ENCODE measurements around the gene STUM.
"Not testable (repeated sequence)": the region's sequence is repeated elsewhere in the genome, so short reads cannot be mapped to it uniquely, and the experiment has no call there.

Gene STUM

GRCh38 chr1:226615876-226616275 lies 67.3 kb downstream of the STUM start:
- no peak overlapping the region for H3K4me3 ChIP-seq (ENCODE audit: insufficient read depth, low read length, poor library complexity, severe bottlenecking)
- H4K20me1 ChIP-seq (ENCODE audit: low read depth, low read length), result no peaks in the 10 kb centered on the region
- no peak overlapping the region for H2AFZ ChIP-seq (ENCODE audit: low read depth, low read length, severe bottlenecking)
- H3K27ac ChIP-seq (ENCODE audit: low read depth, low read length), result no peak overlapping the region
- no peaks in the 10 kb centered on the region for H3F3A ChIP-seq (ENCODE audit: insufficient read depth)
- H3K4me2 ChIP-seq (ENCODE audit: low read depth, low read length, poor library complexity, severe bottlenecking), result no peak overlapping the region
- H3K36me3 ChIP-seq (ENCODE audit: low read length), result no peaks in the 10 kb centered on the region
- H3K79me2 ChIP-seq (ENCODE audit: insufficient read depth, low read length), result no peaks in the 10 kb centered on the region
- H3K27me3 ChIP-seq (ENCODE audit: low read length), result no peaks in the 10 kb centered on the region
- H3K9me2 ChIP-seq (replicated peaks; ENCODE audit: insufficient read depth, low read length), result no peaks in the 10 kb centered on the region
- TF ChIP-seq CTCF (IDR thresholded peaks at IDR 0.05; ENCODE audit: insufficient read depth, low read length, poor library complexity, severe bottlenecking), result no peak
- no peak for TF ChIP-seq EZH2phosphoT487 (conservative IDR thresholded peaks at IDR 0.05; ENCODE audit: low read length)
- H3K9me3 ChIP-seq (ENCODE audit: insufficient read depth, low read length), result no peaks in the 10 kb centered on the region
- no peak overlapping the region for H3K9ac ChIP-seq (ENCODE audit: low read length)

- Histone ChIP-seq H3K9ac (ENCODE audit: low read length) (no peak overlapping the region), H3K27me3 (ENCODE audit: low read length) (no peaks in the 10 kb centered on the region), H3F3A (ENCODE audit: insufficient read depth) (no peaks in the 10 kb centered on the region), H3K79me2 (ENCODE audit: insufficient read depth, low read length) (no peaks in the 10 kb centered on the region), H3K4me3 (ENCODE audit: insufficient read depth, low read length, poor library complexity, severe bottlenecking) (no peak overlapping the region), H2AFZ (ENCODE audit: low read depth, low read length, severe bottlenecking) (no peak overlapping the region), H3K9me2 (replicated peaks; ENCODE audit: insufficient read depth, low read length) (no peaks in the 10 kb centered on the region), H3K36me3 (ENCODE audit: low read length) (no peaks in the 10 kb centered on the region), H3K27ac (ENCODE audit: low read depth, low read length) (no peak overlapping the region), H3K9me3 (ENCODE audit: insufficient read depth, low read length) (no peaks in the 10 kb centered on the region), H4K20me1 (ENCODE audit: low read depth, low read length) (no peaks in the 10 kb centered on the region), H3K4me2 (ENCODE audit: low read depth, low read length, poor library complexity, severe bottlenecking) (no peak overlapping the region)
- TF ChIP-seq EZH2phosphoT487 (conservative IDR thresholded peaks at IDR 0.05; ENCODE audit: low read length) (no peak), CTCF (IDR thresholded peaks at IDR 0.05; ENCODE audit: insufficient read depth, low read length, poor library complexity, severe bottlenecking) (no peak)
Observed at GRCh38 chr1:226616636-226617035, 68.1 kb downstream of the STUM start.

- Histone ChIP-seq H3K27me3 (ENCODE audit: low read length) (no peaks in the 10 kb centered on the region), H3K36me3 (ENCODE audit: low read length) (no peaks in the 10 kb centered on the region), H3F3A (ENCODE audit: insufficient read depth) (no peaks in the 10 kb centered on the region), H2AFZ (ENCODE audit: low read depth, low read length, severe bottlenecking) (no peak overlapping the region), H3K4me3 (ENCODE audit: insufficient read depth, low read length, poor library complexity, severe bottlenecking) (no peak overlapping the region), H3K27ac (ENCODE audit: low read depth, low read length) (no peak overlapping the region), H3K9me3 (ENCODE audit: insufficient read depth, low read length) (no peaks in the 10 kb centered on the region), H3K4me2 (ENCODE audit: low read depth, low read length, poor library complexity, severe bottlenecking) (no peak overlapping the region), H3K9me2 (replicated peaks; ENCODE audit: insufficient read depth, low read length) (no peaks in the 10 kb centered on the region), H4K20me1 (ENCODE audit: low read depth, low read length) (no peaks in the 10 kb centered on the region), H3K79me2 (ENCODE audit: insufficient read depth, low read length) (no peaks in the 10 kb centered on the region), H3K9ac (ENCODE audit: low read length) (no peak overlapping the region)
- TF ChIP-seq EZH2phosphoT487 (conservative IDR thresholded peaks at IDR 0.05; ENCODE audit: low read length) (no peak), CTCF (IDR thresholded peaks at IDR 0.05; ENCODE audit: insufficient read depth, low read length, poor library complexity, severe bottlenecking) (no peak)
Observed at GRCh38 chr1:226617109-226617508, 68.5 kb downstream of the STUM start.

- H3K36me3 ChIP-seq (ENCODE audit: low read length); H3K79me2 ChIP-seq (ENCODE audit: insufficient read depth, low read length); H3K4me2 ChIP-seq (ENCODE audit: low read depth, low read length, poor library complexity, severe bottlenecking); H3K27ac ChIP-seq (ENCODE audit: low read depth, low read length); H3K27me3 ChIP-seq (ENCODE audit: low read length); H3F3A ChIP-seq (ENCODE audit: insufficient read depth); H3K9me3 ChIP-seq (ENCODE audit: insufficient read depth, low read length); H3K9ac ChIP-seq (ENCODE audit: low read length); H3K9me2 ChIP-seq (replicated peaks; ENCODE audit: insufficient read depth, low read length); H2AFZ ChIP-seq (ENCODE audit: low read depth, low read length, severe bottlenecking); H4K20me1 ChIP-seq (ENCODE audit: low read depth, low read length); H3K4me3 ChIP-seq (ENCODE audit: insufficient read depth, low read length, poor library complexity, severe bottlenecking): not testable (repeated sequence)
Observed at GRCh38 chr1:226617719-226618118, 69.2 kb downstream of the STUM start.

Data from SU-DHL-6 (cell line).